ENCODE data around the gene LETM1.

LETM1 gene

GRCh38 chr4:1792158-1792831 lies 63.7 kb downstream of the LETM1 start:
- DNase-seq = no peak

GRCh38 chr4:1790005-1790404 lies 66.0 kb downstream of the LETM1 start:
- DNase-seq = no peak

GRCh38 chr4:1789552-1789951 lies 66.4 kb downstream of the LETM1 start:
- DNase-seq = no peak

- no peak for DNase-seq
Measured at GRCh38 chr4:1788254-1788973, 67.5 kb downstream of the LETM1 start.

- DNase-seq = no peak
Measured at GRCh38 chr4:1787411-1788077, 68.4 kb downstream of the LETM1 start.

GRCh38 chr4:1786544-1787362 lies 69.2 kb downstream of the LETM1 start:
- no peak for DNase-seq

- no peak for DNase-seq
Measured at GRCh38 chr4:1785592-1785991, 70.4 kb downstream of the LETM1 start.

- no peak for DNase-seq
Measured at GRCh38 chr4:1784789-1785591, 71.0 kb downstream of the LETM1 start.

- no peak for DNase-seq
Measured at GRCh38 chr4:1784395-1784788, 71.6 kb downstream of the LETM1 start.

GRCh38 chr4:1783970-1784369 lies 72.0 kb downstream of the LETM1 start:
- DNase-seq = peak; percentile 18

GRCh38 chr4:1783015-1783414 lies 72.9 kb downstream of the LETM1 start:
- no peak for DNase-seq

- no peak for DNase-seq
Measured at GRCh38 chr4:1780435-1780834, 75.5 kb downstream of the LETM1 start.

- DNase-seq = no peak
Measured at GRCh38 chr4:1779588-1780382, 76.2 kb downstream of the LETM1 start.

- no peak for DNase-seq
Measured at GRCh38 chr4:1778642-1779392, 77.1 kb downstream of the LETM1 start.

- DNase-seq = peak; percentile 85
Measured at GRCh38 chr4:1777822-1778641, 77.9 kb downstream of the LETM1 start.

GRCh38 chr4:1776521-1777161 lies 79.3 kb downstream of the LETM1 start:
- DNase-seq = no peak

GRCh38 chr4:1775731-1776500 lies 80.0 kb downstream of the LETM1 start:
- peak; percentile 61 for DNase-seq

GRCh38 chr4:1773754-1774153 lies 82.2 kb downstream of the LETM1 start:
- DNase-seq = no peak
